ENCODE measurements around the gene EBF3.

Gene EBF3

GRCh38 chr10:129868449-129869035, 95.5 kb downstream of the EBF3 start:
- DNase-seq, result no peak

- DNase-seq, result no peak
These were observed 96.4 kb downstream of the EBF3 start for GRCh38 chr10:129867631-129868179.

- no peak for DNase-seq
These were observed 97.2 kb downstream of the EBF3 start for GRCh38 chr10:129866894-129867293.

- DNase-seq, result no peak
These were observed 98.1 kb downstream of the EBF3 start for GRCh38 chr10:129865960-129866359.

GRCh38 chr10:129865413-129865812, 98.7 kb downstream of the EBF3 start:
- DNase-seq, result no peak

- no peak for DNase-seq
These were observed 99.4 kb downstream of the EBF3 start for GRCh38 chr10:129864601-129865126.

GRCh38 chr10:129864082-129864481, 100.0 kb downstream of the EBF3 start:
- DNase-seq, result no peak

GRCh38 chr10:129863201-129863663, 100.8 kb downstream of the EBF3 start:
- no peak for DNase-seq

- DNase-seq, result no peak
These were observed 102.1 kb downstream of the EBF3 start for GRCh38 chr10:129861776-129862531.

GRCh38 chr10:129860396-129860795, 103.7 kb downstream of the EBF3 start:
- no peak for DNase-seq

- DNase-seq, result no peak
These were observed 104.5 kb downstream of the EBF3 start for GRCh38 chr10:129859536-129859935.

GRCh38 chr10:129857242-129857960, 106.7 kb downstream of the EBF3 start:
- no peak for DNase-seq

GRCh38 chr10:129855836-129856563, 108.1 kb downstream of the EBF3 start:
- no peak for DNase-seq

- DNase-seq, result no peak
These were observed 109.0 kb downstream of the EBF3 start for GRCh38 chr10:129854796-129855705.

- DNase-seq, result no peak
These were observed 109.9 kb downstream of the EBF3 start for GRCh38 chr10:129854158-129854557.

- peak; percentile 33 for DNase-seq
These were observed 110.5 kb downstream of the EBF3 start for GRCh38 chr10:129853562-129853903.

- DNase-seq, result no peak
These were observed 111.1 kb downstream of the EBF3 start for GRCh38 chr10:129852829-129853561.

- DNase-seq, result no peak
These were observed 112.0 kb downstream of the EBF3 start for GRCh38 chr10:129851941-129852640.

GRCh38 chr10:129850790-129851189, 113.3 kb downstream of the EBF3 start:
- DNase-seq, result no peak

GRCh38 chr10:129850316-129850715, 113.8 kb downstream of the EBF3 start:
- DNase-seq, result no peak
